ENCODE results near the gene TFAP2D. TPM values are rescaled to one million over a fixed set of nuclear protein-coding genes. Genes with fewer than 3 reads are reported as not detected.

TFAP2D gene
- total RNA-seq, 1 donor: not detected

DNA sequence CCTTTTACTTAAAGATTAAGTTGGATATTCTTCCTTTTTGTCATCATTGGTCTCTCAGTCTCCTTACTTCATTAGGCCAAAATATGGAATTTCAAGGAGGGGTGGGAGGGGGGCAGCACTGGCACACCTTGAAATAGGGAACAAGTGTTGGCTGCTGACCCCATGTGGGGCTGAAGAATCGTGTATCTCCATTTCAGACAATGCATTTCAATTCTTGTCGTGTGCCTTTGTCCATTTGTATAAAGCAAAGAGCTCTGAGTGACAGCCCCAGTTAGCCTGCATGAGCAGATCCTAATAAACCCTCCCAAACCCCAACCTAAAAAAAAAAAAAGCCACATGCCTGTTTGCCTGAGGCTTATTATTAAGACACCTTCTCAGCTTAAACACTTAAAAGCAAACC lies 1.0 kb upstream of the TFAP2D start:
- no peaks in the 10 kb centered on the region for H3K4me1 ChIP-seq (ENCODE audit: insufficient read depth, low read length)
- H3K4me3 ChIP-seq (ENCODE audit: low read length): no peak overlapping the region
- H3K27me3 ChIP-seq (ENCODE audit: insufficient read depth, low read length): peaks cover 92% of the 10 kb centered on the region
- H3K9me3 ChIP-seq (ENCODE audit: low read depth, low read length): no peaks in the 10 kb centered on the region

DNA sequence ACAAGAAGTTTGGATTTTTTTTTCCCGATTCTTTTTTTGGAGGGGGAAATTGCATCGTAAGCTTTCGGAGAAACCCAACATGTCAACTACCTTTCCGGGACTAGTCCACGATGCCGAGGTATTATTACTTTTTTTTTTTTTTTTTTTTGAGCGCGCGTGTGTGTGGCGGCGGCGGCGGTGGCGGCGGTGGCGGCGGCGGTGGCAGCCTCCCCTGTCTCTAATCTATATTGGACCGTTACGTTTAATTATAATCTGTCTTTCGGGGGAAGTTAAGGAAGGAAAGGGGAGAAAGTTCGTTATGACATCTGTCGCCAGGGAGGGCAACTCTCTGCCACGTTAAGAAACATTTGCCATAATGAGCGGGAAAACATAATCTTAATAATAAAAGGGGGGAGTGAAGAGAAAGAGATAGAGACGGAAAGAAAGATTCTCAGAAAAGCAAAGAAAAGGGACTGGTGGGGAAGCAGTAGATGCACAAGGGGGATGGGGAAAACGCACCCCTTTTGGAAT lies 706 bp downstream of the TFAP2D start:
- Histone ChIP-seq H3K4me1 (ENCODE audit: insufficient read depth, low read length) (no peaks in the 10 kb centered on the region), H3K27me3 (ENCODE audit: insufficient read depth, low read length) (peaks cover 82% of the 10 kb centered on the region), H3K9me3 (ENCODE audit: low read depth, low read length) (no peaks in the 10 kb centered on the region), H3K4me3 (ENCODE audit: low read length) (no peak overlapping the region)

DNA sequence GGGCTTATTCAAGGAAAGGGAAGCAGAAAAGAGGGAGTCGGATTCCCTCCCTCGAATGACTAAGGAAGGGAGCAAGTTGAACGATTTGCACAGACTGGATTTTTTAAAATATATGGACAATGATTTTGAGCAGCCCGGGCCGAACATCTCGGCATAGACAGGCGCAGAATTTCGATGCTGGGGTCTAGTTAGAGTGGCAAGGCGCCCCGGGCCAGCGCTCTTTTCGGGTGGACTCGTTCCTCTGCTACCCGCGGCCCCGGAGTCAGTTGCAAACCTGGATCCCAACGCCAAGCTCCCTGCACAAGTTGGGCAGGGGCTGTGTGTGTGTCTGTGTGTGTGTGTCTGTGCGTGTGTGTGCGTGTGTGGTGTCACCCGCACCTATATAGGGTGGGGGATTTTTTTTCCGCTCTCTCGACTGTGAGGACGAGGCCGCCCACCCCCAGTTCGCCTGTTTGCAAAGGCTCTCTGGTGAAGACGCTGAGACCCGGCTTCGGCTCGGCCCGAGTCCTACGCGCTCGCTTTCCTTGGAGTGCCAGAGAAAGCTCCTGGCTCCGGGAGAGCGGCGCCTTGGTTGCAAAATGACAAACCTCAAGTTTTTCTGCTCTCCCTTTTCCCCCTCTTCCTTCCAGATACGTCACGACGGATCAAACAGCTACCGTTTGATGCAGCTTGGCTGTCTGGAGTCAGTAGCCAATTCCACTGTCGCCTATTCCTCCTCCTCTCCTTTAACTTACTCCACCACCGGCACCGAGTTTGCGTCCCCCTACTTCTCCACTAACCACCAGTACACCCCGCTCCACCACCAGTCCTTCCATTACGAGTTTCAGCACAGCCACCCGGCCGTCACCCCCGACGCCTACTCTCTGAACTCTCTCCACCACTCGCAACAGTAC lies 1.4 kb downstream of the TFAP2D start:
- H3K9me3 ChIP-seq (ENCODE audit: low read depth, low read length): no peaks in the 10 kb centered on the region
- H3K27me3 ChIP-seq (ENCODE audit: insufficient read depth, low read length): peaks cover 80% of the 10 kb centered on the region
- no peak overlapping the region for H3K4me3 ChIP-seq (ENCODE audit: low read length)
- no peaks in the 10 kb centered on the region for H3K4me1 ChIP-seq (ENCODE audit: insufficient read depth, low read length)

DNA sequence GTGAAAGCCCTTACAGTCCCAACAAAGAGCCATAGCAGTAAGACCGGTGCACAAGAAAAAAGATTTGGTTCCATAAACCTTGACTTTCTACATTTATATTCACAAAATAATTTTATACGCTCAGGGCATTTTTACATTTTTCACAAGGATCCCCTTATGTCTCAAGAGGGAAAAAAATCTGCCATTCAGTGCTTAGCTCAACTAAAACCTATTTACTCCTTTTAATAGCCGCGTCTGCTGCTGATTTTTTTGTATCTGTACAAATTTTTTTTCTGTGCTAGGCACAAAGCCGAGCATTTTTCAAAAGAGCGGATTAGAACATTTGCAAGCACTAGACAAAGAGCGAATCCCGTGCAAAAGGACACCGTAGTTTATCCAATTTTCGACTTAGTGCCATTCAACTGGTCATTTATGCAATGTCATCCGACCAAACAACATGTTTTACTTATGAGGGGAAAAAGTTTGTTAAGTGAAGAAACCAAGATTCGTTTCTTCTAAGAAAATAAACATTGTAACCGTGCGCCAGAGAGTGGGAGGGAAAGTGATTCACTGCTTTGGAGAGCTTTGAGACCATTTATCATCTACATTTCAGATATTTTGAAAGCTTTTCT lies 3.7 kb downstream of the TFAP2D start:
- Histone ChIP-seq H3K4me3 (ENCODE audit: low read length) (no peak overlapping the region), H3K4me1 (ENCODE audit: insufficient read depth, low read length) (no peaks in the 10 kb centered on the region), H3K27me3 (ENCODE audit: insufficient read depth, low read length) (peaks cover 80% of the 10 kb centered on the region), H3K9me3 (ENCODE audit: low read depth, low read length) (no peaks in the 10 kb centered on the region)

DNA sequence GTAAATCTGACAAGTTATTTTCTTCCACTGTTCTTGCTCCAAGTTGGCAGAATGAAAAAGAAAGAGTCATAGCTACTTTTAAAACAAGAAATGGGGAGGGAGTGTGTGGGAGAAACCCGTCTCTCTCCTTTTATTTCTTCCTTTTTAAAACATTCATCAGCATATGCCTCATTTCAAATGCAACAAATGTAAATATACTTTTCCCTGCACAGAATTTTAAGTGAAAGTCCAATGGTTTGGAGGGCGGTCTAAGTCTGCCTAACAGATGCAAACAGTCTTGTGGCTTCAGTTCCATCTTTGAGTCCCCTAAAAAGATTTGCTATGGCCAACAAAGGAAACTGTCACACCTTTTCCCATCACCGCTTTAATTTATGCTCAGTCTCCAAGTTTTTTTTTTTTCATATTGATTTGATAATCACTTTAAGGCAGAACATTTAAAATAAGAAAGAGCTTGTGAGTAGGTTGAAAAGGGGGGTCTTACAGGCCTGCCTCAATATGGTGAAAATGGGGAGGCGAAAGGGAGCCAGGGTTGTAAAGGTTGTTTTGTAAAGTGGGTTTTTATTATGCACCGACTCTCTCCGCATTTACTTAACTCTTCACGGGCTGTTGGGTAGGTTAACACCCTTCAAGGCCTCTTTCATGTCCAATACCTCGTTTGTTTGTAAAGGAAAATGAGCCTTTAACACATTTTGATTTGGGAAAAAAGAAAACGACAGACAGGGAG lies 4.6 kb downstream of the TFAP2D start:
- Histone ChIP-seq H3K9me3 (ENCODE audit: low read depth, low read length) (no peaks in the 10 kb centered on the region), H3K4me1 (ENCODE audit: insufficient read depth, low read length) (no peaks in the 10 kb centered on the region), H3K4me3 (ENCODE audit: low read length) (no peak overlapping the region), H3K27me3 (ENCODE audit: insufficient read depth, low read length) (peaks cover 80% of the 10 kb centered on the region)

DNA sequence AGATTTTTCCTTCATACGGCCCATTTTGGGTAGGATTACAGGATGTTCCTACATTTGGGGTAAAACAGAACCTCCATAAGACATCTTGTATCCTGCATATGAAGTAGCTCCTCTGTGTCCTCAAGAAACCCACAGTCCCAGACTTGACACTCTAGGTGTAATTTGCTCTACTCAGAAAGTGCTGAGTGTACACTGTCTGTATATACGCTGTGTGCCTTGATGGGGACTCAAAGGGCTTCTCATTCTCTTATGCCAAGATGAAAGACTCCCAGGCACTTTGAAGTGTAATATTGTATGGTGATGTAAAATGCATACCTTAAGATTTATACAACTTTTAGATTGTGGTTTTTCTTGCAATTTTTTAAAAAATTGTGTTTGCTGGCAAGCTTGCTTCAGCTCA lies 5.2 kb downstream of the TFAP2D start:
- Histone ChIP-seq H3K4me3 (ENCODE audit: low read length) (no peak overlapping the region), H3K4me1 (ENCODE audit: insufficient read depth, low read length) (no peaks in the 10 kb centered on the region), H3K27me3 (ENCODE audit: insufficient read depth, low read length) (peaks cover 80% of the 10 kb centered on the region), H3K9me3 (ENCODE audit: low read depth, low read length) (no peaks in the 10 kb centered on the region)

GRCh38 chr6:50720623-50721022 lies 7.3 kb downstream of the TFAP2D start:
- Histone ChIP-seq H3K9me3 (ENCODE audit: low read depth, low read length) (no peaks in the 10 kb centered on the region), H3K4me3 (ENCODE audit: low read length) (no peak overlapping the region), H3K4me1 (ENCODE audit: insufficient read depth, low read length) (no peaks in the 10 kb centered on the region), H3K27me3 (ENCODE audit: insufficient read depth, low read length) (peaks cover 82% of the 10 kb centered on the region)

GRCh38 chr6:50721978-50722377 lies 8.7 kb downstream of the TFAP2D start:
- H3K9me3 ChIP-seq (ENCODE audit: low read depth, low read length): no peaks in the 10 kb centered on the region
- peaks cover 76% of the 10 kb centered on the region for H3K27me3 ChIP-seq (ENCODE audit: insufficient read depth, low read length)

DNA sequence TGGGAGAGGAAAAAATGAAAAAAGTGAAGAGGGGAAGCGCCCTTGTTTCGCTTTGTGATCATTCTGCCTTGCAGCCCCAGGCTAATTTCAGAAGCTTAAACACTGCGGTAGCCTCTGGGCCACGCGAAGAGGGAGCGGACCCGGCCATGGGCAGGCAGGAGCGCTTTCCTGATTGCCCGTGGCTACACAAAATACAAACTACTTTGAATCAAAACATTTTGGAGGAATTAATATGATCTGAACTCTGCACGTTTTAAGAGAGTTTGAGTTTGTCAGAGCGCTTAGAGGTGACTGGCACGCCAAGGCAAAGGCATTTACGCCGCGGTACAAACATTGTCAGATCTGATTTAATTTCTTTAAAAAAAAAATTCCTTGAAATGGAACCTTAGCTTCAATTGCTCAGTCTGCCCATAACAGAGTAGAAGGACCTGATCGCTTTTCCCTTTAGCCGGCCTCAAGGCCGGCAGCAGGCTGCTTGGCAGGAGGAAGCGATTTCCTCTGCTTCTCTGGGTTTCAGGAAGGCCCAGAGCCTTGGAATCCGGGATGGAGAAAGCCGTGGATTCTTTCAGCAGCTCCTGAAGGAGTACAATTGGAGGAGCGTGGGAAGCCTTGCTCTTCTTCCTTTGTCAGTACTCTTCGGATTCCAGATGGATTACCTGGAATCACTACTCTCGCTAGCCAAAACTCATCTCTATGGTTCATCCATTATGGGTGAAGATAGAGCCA lies 9.7 kb downstream of the TFAP2D start:
- H3K9me3 ChIP-seq (ENCODE audit: low read depth, low read length): no peaks in the 10 kb centered on the region
- H3K4me1 ChIP-seq (ENCODE audit: insufficient read depth, low read length): no peaks in the 10 kb centered on the region
- H3K27me3 ChIP-seq (ENCODE audit: insufficient read depth, low read length): peaks cover 71% of the 10 kb centered on the region
- H3K4me3 ChIP-seq (ENCODE audit: low read length): no peak overlapping the region

More at GRCh38 chr6:50721978-50722377, 8.7 kb downstream of the TFAP2D start:
- H3K4me1 ChIP-seq (ENCODE audit: insufficient read depth, low read length): no peaks in the 10 kb centered on the region
- H3K4me3 ChIP-seq (ENCODE audit: low read length): no peak overlapping the region

- Histone ChIP-seq H3K4me3 (ENCODE audit: low read length) (no peak overlapping the region), H3K4me1 (ENCODE audit: insufficient read depth, low read length) (no peaks in the 10 kb centered on the region), H3K27me3 (ENCODE audit: insufficient read depth, low read length) (peaks cover 65% of the 10 kb centered on the region), H3K9me3 (ENCODE audit: low read depth, low read length) (no peaks in the 10 kb centered on the region)
Measured at GRCh38 chr6:50724381-50725124, 11.2 kb downstream of the TFAP2D start.

- Histone ChIP-seq H3K4me1 (ENCODE audit: insufficient read depth, low read length) (no peaks in the 10 kb centered on the region), H3K4me3 (ENCODE audit: low read length) (no peak overlapping the region), H3K9me3 (ENCODE audit: low read depth, low read length) (no peaks in the 10 kb centered on the region), H3K27me3 (ENCODE audit: insufficient read depth, low read length) (no peaks in the 10 kb centered on the region)
Measured at GRCh38 chr6:50734488-50734887, 21.2 kb downstream of the TFAP2D start.

GRCh38 chr6:50742161-50742560 lies 28.8 kb downstream of the TFAP2D start:
- H3K27me3 ChIP-seq (ENCODE audit: insufficient read depth, low read length): no peaks in the 10 kb centered on the region
- no peaks in the 10 kb centered on the region for H3K4me1 ChIP-seq (ENCODE audit: insufficient read depth, low read length)
- H3K9me3 ChIP-seq (ENCODE audit: low read depth, low read length): no peaks in the 10 kb centered on the region
- no peak overlapping the region for H3K4me3 ChIP-seq (ENCODE audit: low read length)

DNA sequence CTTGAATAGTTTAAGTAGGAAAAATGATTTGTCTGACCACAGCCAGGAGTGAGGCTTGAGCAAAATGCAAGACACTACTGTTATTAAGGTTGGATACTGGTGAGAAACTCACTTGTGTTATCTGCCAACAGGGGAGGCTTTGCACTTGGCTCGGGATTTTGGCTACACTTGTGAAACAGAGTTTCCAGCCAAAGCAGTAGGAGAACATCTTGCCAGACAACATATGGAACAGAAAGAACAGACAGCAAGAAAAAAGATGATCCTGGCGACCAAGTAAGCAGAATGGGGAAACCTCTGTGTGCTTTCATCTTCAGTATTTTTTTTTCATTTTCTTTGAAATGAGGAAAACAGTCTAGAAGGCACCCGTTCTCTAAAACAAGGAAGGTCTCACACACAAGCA lies 31.6 kb downstream of the TFAP2D start:
- no peak overlapping the region for H3K4me3 ChIP-seq (ENCODE audit: low read length)
- H3K9me3 ChIP-seq (ENCODE audit: low read depth, low read length): no peaks in the 10 kb centered on the region
- no peaks in the 10 kb centered on the region for H3K27me3 ChIP-seq (ENCODE audit: insufficient read depth, low read length)
- no peaks in the 10 kb centered on the region for H3K4me1 ChIP-seq (ENCODE audit: insufficient read depth, low read length)

DNA sequence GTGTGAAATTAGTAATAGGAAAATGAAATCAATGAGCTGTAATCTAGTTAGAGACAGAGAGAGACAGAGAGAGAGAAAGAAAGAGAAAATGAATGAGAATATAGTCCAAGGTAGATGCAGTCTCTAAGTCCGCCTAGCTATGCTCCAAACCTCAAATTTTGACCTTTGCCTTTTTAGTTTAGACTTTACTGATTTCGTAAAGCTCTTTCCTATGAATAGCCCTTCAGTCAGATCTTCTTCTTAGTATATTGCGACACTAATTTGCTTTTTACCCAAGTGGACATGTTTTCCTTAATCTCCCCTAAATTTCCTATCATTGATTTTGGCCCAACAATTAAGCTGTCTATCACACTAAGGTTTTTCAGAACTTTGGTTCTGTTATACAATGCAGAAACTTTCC lies 49.5 kb downstream of the TFAP2D start:
- Histone ChIP-seq H3K27me3 (ENCODE audit: insufficient read depth, low read length) (no peaks in the 10 kb centered on the region), H3K4me1 (ENCODE audit: insufficient read depth, low read length) (no peaks in the 10 kb centered on the region), H3K4me3 (ENCODE audit: low read length) (no peak overlapping the region), H3K9me3 (ENCODE audit: low read depth, low read length) (no peaks in the 10 kb centered on the region)
